Gastrocnemius medialis (tissue), 4 donors: Measurements from ENCODE around the gene GABRB3. TPM values are rescaled to one million over a fixed set of nuclear protein-coding genes. Genes with fewer than 3 reads are reported as not detected.
"Not testable (repeated sequence)": the region's sequence is repeated elsewhere in the genome, so short reads cannot be mapped to it uniquely, and the experiment has no call there.

Experiments
- ATAC-seq, 2 donors: fragments of 150-250 bp; one replicate each; pipeline ENCODE4 v1.9.1; 2016
- DNase-seq, 2 donors: peaks; one replicate each; pipeline ENCODE4 v3.0.0-alpha.2; 2019
- H3K27ac ChIP-seq, 4 donors: fragments of 200-600 bp; sonication (generic); 1 replicate in 1 of 4; 2 replicates in 3 of 4; pipeline ENCODE4 v1.5.1; 2016 to 2018; ENCODE audit warnings: mild to moderate bottlenecking in 2 of 4, moderate library complexity in 1 of 4
- H3K27me3 ChIP-seq, 3 donors: fragments of 200-600 bp; sonication (generic) in 2 of 3; 1 replicate in 1 of 3; 2 replicates in 2 of 3; pipeline versions ENCODE4 v1.5.1 to v1.6.0; 2016 to 2019; ENCODE audit warnings: mild to moderate bottlenecking in 1 of 3, moderate library complexity in 1 of 3
- H3K36me3 ChIP-seq, 2 donors: fragments of 200-600 bp; sonication (generic) in 1 of 2; one replicate each; pipeline ENCODE4 v1.5.1; 2017 to 2018
- H3K4me1 ChIP-seq, 2 donors: fragments of 200-600 bp; sonication (generic) in 1 of 2; one replicate each; pipeline ENCODE4 v1.5.1; 2016 to 2017; ENCODE audit warnings: mild to moderate bottlenecking in 2 of 2
- H3K4me3 ChIP-seq, 4 donors: fragments of 200-600 bp; sonication (generic) in 3 of 4; 1 replicate in 1 of 4; 2 replicates in 3 of 4; pipeline ENCODE4 v1.5.1; 2016 to 2019; ENCODE audit warnings: mild to moderate bottlenecking in 2 of 4
- H3K9me3 ChIP-seq, 3 donors: fragments of 200-600 bp; sonication (generic) in 2 of 3; 1 replicate in 1 of 3; 2 replicates in 2 of 3; pipeline ENCODE4 v1.5.1; 2016 to 2019
- POLR2A ChIP-seq, 2 donors: fragments of 450-650 bp; IDR thresholded peaks; one replicate each; pipeline ENCODE4 v1.6.1; 2017; ENCODE audit warnings: antibody characterized with exemption in 2 of 2, mild to moderate bottlenecking in 2 of 2, moderate library complexity in 2 of 2
- in situ Hi-C, 4 donors: fragments of 200-750 bp; cut with MboI; loops; one replicate each; pipeline versions ENCODE4 v1.15.0 to v1.8.0; 2017; ENCODE audit warnings: low sequenced_read_pairs in 4 of 4
- intact Hi-C: fragments of 100-400 bp; cut with DNase I; formaldehyde crosslinking; loops from one replicate; pipeline ENCODE4 v1.15.1; 2023; ENCODE audit warnings: low total_unique reads
- total RNA-seq, 4 donors: library from RNA; depleted of rRNA; stranded (reverse); fragments of >200 nt; gene quantifications; one replicate each; pipeline versions ENCODE4 v1.1.0 to v1.2.3, GENCODE V29; 2016
- TF ChIP-seq, protein P1 (sequence below), 5 experiments: fragments of 450-650 bp in 3 of 5; fragments of 200-600 bp in 2 of 5; sonication (generic) in 2 of 5; IDR thresholded peaks in 4 of 5; conservative IDR thresholded peaks in 1 of 5; 1 replicate in 4 of 5; 2 replicates in 1 of 5; pipeline ENCODE4 v1.5.1; 2016 to 2019; ENCODE audit warnings: antibody characterized with exemption in 5 of 5, mild to moderate bottlenecking in 3 of 5, moderate library complexity in 3 of 5

Gene GABRB3
- total RNA-seq, 4 donors from 2014 or later: 0.23 to 0.91 (median 0.35) TPM

DNA sequence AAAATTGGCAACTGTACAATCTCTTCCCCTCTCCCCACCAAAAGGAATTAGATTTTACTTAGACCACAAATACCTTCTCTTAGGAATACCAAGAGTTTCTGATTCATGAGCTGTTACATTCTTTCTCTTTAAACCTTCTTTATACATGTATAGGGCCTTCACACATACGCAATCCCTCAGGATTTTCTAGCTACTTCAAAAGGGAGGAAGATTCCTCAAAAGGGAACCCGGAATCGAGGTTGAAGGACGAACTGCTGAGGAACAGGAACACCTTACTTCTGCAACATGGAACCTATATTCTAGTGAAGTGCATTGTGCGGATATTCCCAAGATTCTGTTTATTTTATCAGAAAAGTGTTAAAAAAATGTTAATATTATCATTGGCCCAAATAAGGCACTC is 52.3 kb downstream of the GABRB3 start:
- in situ Hi-C loops (no loop called here), intact Hi-C loops (no loop called here)
- Histone ChIP-seq H3K27me3 (no peaks in the 10 kb centered on the region), H3K27ac (no peak overlapping the region), H3K4me3 (no peak overlapping the region), H3K9me3 (no peaks in the 10 kb centered on the region), H3K36me3 (no peaks in the 10 kb centered on the region), H3K4me1 (no peaks in the 10 kb centered on the region)
- TF ChIP-seq POLR2A (IDR thresholded peaks at IDR 0.05): no peak
- TF ChIP-seq, protein P1, sequence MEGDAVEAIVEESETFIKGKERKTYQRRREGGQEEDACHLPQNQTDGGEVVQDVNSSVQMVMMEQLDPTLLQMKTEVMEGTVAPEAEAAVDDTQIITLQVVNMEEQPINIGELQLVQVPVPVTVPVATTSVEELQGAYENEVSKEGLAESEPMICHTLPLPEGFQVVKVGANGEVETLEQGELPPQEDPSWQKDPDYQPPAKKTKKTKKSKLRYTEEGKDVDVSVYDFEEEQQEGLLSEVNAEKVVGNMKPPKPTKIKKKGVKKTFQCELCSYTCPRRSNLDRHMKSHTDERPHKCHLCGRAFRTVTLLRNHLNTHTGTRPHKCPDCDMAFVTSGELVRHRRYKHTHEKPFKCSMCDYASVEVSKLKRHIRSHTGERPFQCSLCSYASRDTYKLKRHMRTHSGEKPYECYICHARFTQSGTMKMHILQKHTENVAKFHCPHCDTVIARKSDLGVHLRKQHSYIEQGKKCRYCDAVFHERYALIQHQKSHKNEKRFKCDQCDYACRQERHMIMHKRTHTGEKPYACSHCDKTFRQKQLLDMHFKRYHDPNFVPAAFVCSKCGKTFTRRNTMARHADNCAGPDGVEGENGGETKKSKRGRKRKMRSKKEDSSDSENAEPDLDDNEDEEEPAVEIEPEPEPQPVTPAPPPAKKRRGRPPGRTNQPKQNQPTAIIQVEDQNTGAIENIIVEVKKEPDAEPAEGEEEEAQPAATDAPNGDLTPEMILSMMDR (IDR thresholded peaks at IDR 0.05 in 4 of 5, conservative IDR thresholded peaks at IDR 0.05 in 1 of 5): no peak
- DNase-seq (no peak), ATAC-seq (no peak)

DNA sequence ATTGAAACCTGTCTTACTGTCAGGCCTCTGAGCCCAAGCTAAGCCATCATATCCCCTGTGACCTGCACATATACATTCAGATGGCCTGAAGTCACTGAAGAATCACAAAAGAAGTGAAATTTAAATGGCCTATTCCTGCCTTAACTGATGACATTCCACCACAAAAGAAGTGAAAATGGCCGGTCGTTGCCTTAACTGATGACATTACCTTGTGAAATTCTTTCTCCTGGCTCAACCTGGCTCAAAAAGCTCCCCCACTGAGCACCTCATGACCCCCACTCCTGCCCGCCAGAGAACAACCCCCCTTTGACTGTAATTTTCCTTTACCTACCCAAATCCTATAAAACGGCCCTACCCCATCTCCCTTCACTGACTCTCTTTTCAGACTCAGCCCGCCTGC is 53.0 kb downstream of the GABRB3 start:
- H3K4me1 ChIP-seq, H3K36me3 ChIP-seq, intact Hi-C loops, H3K4me3 ChIP-seq, ATAC-seq, H3K27ac ChIP-seq, DNase-seq, in situ Hi-C loops, H3K27me3 ChIP-seq, H3K9me3 ChIP-seq: not testable (repeated sequence)

DNA sequence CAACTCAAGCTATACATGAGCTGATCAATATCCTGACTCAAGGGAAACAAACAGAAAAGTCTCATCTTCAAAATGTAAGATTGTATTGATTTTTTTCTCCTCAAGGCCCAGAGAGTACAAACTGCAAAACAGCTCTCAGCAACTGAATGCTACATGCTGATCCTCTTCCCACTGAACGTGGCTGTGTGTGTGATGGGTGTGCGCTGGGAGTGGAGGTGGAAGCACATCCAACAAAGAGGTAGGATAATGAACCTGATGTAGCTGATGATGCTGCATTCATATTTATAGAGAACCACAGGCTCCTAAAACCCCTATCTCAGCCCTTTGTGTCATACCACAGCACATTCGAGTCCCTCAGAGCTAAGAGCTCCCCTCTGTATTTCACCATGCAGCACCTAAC is 56.8 kb downstream of the GABRB3 start:
- in situ Hi-C loops: no loop called here
- no peak overlapping the region for H3K4me3 ChIP-seq
- TF ChIP-seq POLR2A (IDR thresholded peaks at IDR 0.05): no peak
- TF ChIP-seq, protein P1 (IDR thresholded peaks at IDR 0.05 in 4 of 5, conservative IDR thresholded peaks at IDR 0.05 in 1 of 5): no peak
- ATAC-seq: no peak
- DNase-seq: no peak
- H3K27ac ChIP-seq: no peak overlapping the region
- no peaks in the 10 kb centered on the region for H3K4me1 ChIP-seq
- no peaks in the 10 kb centered on the region for H3K9me3 ChIP-seq
- no peaks in the 10 kb centered on the region for H3K27me3 ChIP-seq
- intact Hi-C loops: no loop called here
- no peaks in the 10 kb centered on the region for H3K36me3 ChIP-seq

DNA sequence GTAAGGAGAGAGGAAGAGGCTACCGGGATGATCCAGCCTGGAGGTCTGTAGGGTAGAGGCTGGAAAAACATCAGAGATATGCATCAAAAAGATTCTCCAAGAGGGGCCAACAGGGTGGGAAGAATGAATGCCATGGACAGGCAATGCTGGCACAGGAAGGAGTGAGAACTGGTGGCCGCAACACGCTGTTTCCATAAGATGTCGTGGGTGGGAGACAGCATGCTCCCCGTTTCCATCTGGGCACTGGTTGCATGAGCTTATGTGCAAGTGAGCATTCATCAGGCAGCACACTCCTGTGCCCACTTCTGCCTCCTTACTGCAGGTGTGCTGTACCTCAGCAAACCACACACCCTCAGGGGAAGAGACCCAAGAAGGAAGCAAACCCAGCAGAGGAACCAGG is 59.4 kb downstream of the GABRB3 start:
- in situ Hi-C loops: no loop called here
- no peaks in the 10 kb centered on the region for H3K9me3 ChIP-seq
- no peak for ATAC-seq
- H3K27me3 ChIP-seq: no peaks in the 10 kb centered on the region
- no peak for DNase-seq
- no peak for TF ChIP-seq POLR2A (IDR thresholded peaks at IDR 0.05)
- TF ChIP-seq, protein P1 (IDR thresholded peaks at IDR 0.05 in 4 of 5, conservative IDR thresholded peaks at IDR 0.05 in 1 of 5): no peak
- H3K4me1 ChIP-seq: no peaks in the 10 kb centered on the region
- H3K27ac ChIP-seq: no peak overlapping the region
- intact Hi-C loops: no loop called here
- H3K4me3 ChIP-seq: no peak overlapping the region
- no peaks in the 10 kb centered on the region for H3K36me3 ChIP-seq

DNA sequence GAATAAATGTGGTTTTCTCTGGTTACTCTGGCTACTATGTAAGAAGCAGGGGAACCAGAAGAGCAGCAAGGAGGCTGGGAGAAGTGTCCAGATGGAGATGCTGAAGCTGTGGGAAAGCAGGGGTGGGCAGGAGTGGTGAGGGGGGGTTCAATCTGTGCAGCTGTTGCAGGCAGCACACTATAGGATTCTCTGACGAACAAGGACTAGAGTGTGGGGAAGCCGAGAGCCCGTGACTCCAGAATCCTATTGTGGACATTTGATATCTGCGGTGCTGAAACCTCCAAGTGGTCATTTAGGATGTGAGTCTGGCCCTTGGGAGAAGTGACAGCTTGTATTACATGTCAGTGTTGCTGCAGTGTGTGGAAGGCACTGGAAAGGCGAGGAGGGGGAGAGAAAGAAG is 60.5 kb downstream of the GABRB3 start:
- H3K27me3 ChIP-seq: no peaks in the 10 kb centered on the region
- in situ Hi-C loops: no loop called here
- no peaks in the 10 kb centered on the region for H3K9me3 ChIP-seq
- no peaks in the 10 kb centered on the region for H3K36me3 ChIP-seq
- ATAC-seq: no peak
- no peaks in the 10 kb centered on the region for H3K4me1 ChIP-seq
- no peak overlapping the region for H3K27ac ChIP-seq
- no peak overlapping the region for H3K4me3 ChIP-seq
- intact Hi-C loops: no loop called here
- DNase-seq: no peak
- TF ChIP-seq, protein P1 (IDR thresholded peaks at IDR 0.05 in 4 of 5, conservative IDR thresholded peaks at IDR 0.05 in 1 of 5): no peak
- no peak for TF ChIP-seq POLR2A (IDR thresholded peaks at IDR 0.05)
